H1 (cell line): ENCODE data around the gene MRPL42. TPM values are rescaled to one million over a fixed set of nuclear protein-coding genes. Genes with fewer than 3 reads are reported as not detected.

Source experiments
- CTCF ChIA-PET: fragments of 300-600 bp; sonication (Branson Sonifier 250); formaldehyde crosslinking; loops from one replicate; lab custom pipeline; 2021; ENCODE audit not compliant: partially characterized antibody; lab: Charles Lee
- POLR2A ChIA-PET: fragments of 300-600 bp; sonication (Branson Sonifier 250); formaldehyde crosslinking; loops from one replicate; lab custom pipeline; 2021; ENCODE audit warnings: inconsistent platforms; ENCODE audit not compliant: partially characterized antibody; lab: Charles Lee
- DNase-seq, 2 experiments: peaks; one replicate each; pipeline versions ENCODE4 v3.0.0 to v3.0.0-alpha.2; 2010 to 2022; ENCODE audit warnings: low spot score in 2 of 2, low read depth in 1 of 2, mixed read lengths in 1 of 2
- FAIRE-seq: peaks from 2 replicates; lab custom pipeline; 2011; peaks lifted over from hg19 to GRCh38; lab: Jason Lieb, UNC
- H2AFZ ChIP-seq: 2 replicates; pipeline ENCODE4 v1.8.1; 2012; ENCODE audit warnings: low read length, inconsistent platforms
- H2AK5ac ChIP-seq: 2 replicates; pipeline ENCODE4 v1.6.1; 2013; ENCODE audit warnings: low read depth, low read length
- H2BK120ac ChIP-seq: replicated peaks from 2 replicates; pipeline ENCODE3; 2013; ENCODE audit warnings: low read depth, low read length, inconsistent platforms
- H2BK12ac ChIP-seq: 2 replicates; pipeline ENCODE4 v1.6.1; 2013; ENCODE audit warnings: low read depth, low read length
- H2BK15ac ChIP-seq: 2 replicates; pipeline ENCODE4 v1.6.1; 2013; ENCODE audit warnings: low read length
- H2BK20ac ChIP-seq: 2 replicates; pipeline ENCODE4 v1.6.1; 2013; ENCODE audit warnings: low read length
- H2BK5ac ChIP-seq: 2 replicates; pipeline ENCODE4 v1.6.1; 2013; ENCODE audit warnings: low read depth, low read length
- H3K14ac ChIP-seq: 2 replicates; pipeline ENCODE4 v1.6.1; 2013; ENCODE audit warnings: inconsistent platforms; ENCODE audit not compliant: insufficient read length
- H3K18ac ChIP-seq: 2 replicates; pipeline ENCODE4 v1.6.1; 2013; ENCODE audit warnings: low read length; ENCODE audit errors: extremely low read depth
- H3K23ac ChIP-seq: 2 replicates; pipeline ENCODE4 v1.6.1; 2013; ENCODE audit warnings: inconsistent platforms; ENCODE audit not compliant: insufficient read length
- H3K23me2 ChIP-seq: 2 replicates; pipeline ENCODE4 v1.6.1; 2013; ENCODE audit warnings: low read depth, low read length
- H3K27ac ChIP-seq: 2 replicates; pipeline ENCODE4 v1.6.1; 2011; ENCODE audit warnings: low read depth, low read length, inconsistent platforms
- H3K27me3 ChIP-seq, 4 experiments: replicated peaks in 1 of 4; 1 replicate in 1 of 4; 2 replicates in 3 of 4; pipeline versions ENCODE4 v1.6.1 to v1.8.1; 2011 to 2013; ENCODE audit warnings: low read length in 3 of 4, mild to moderate bottlenecking in 3 of 4, inconsistent platforms in 2 of 4, mixed read lengths in 2 of 4, moderate library complexity in 1 of 4; ENCODE audit not compliant: control insufficient read depth in 3 of 4, insufficient read depth in 3 of 4; ENCODE audit errors: extremely low read depth in 1 of 4
- H3K36me3 ChIP-seq, 4 experiments: 2 replicates each; pipeline versions ENCODE4 v1.6.1 to v1.8.1; 2011 to 2013; ENCODE audit warnings: mild to moderate bottlenecking in 4 of 4, low read length in 3 of 4, moderate library complexity in 2 of 4, control low read depth in 1 of 4, inconsistent platforms in 1 of 4; ENCODE audit not compliant: insufficient read depth in 4 of 4, control insufficient read depth in 2 of 4
- H3K4ac ChIP-seq: replicated peaks from 2 replicates; pipeline ENCODE3; 2013; ENCODE audit warnings: low read length, low read depth, mixed read lengths, inconsistent platforms; ENCODE audit not compliant: insufficient read length
- H3K4me1 ChIP-seq, 4 experiments: replicated peaks in 1 of 4; 1 replicate in 1 of 4; 2 replicates in 3 of 4; pipeline versions ENCODE4 v1.6.1 to v1.8.1; 2011 to 2013; ENCODE audit warnings: low read length in 3 of 4, inconsistent platforms in 2 of 4, mixed read lengths in 1 of 4; ENCODE audit not compliant: insufficient read depth in 4 of 4, control insufficient read depth in 3 of 4
- H3K4me2 ChIP-seq, 2 experiments: 2 replicates each; pipeline versions ENCODE4 v1.6.1 to v1.8.1; 2011 to 2013; ENCODE audit warnings: low read depth in 2 of 2, low read length in 2 of 2, control low read depth in 1 of 2, inconsistent platforms in 1 of 2, mild to moderate bottlenecking in 1 of 2; ENCODE audit not compliant: insufficient read depth in 1 of 2
- H3K4me3 ChIP-seq, 4 experiments: fragments of 200-600, 300-600 bp in 1 of 4; sonication (generic), shearing (Covaris generic), sonication (Bioruptor Twin) in 1 of 4; 2 replicates each; pipeline versions ENCODE4 v1.5.1 to v1.8.1; 2011 to 2016; ENCODE audit warnings: low read length in 4 of 4, low read depth in 3 of 4, control low read depth in 2 of 4, inconsistent platforms in 2 of 4, mild to moderate bottlenecking in 2 of 4, mixed read lengths in 1 of 4, moderate library complexity in 1 of 4; ENCODE audit not compliant: insufficient read depth in 2 of 4; ENCODE audit errors: extremely low read depth in 1 of 4
- H3K56ac ChIP-seq: replicated peaks from 2 replicates; pipeline ENCODE3; 2013; ENCODE audit warnings: low read depth, mild to moderate bottlenecking, mixed read lengths, low read length, inconsistent platforms; ENCODE audit not compliant: insufficient read length
- H3K79me1 ChIP-seq: 2 replicates; pipeline ENCODE4 v1.6.1; 2013; ENCODE audit warnings: low read depth, low read length, control low read depth
- H3K79me2 ChIP-seq, 2 experiments: 2 replicates each; pipeline versions ENCODE4 v1.6.1 to v1.8.1; 2012 to 2013; ENCODE audit warnings: low read length in 2 of 2, mild to moderate bottlenecking in 2 of 2, inconsistent platforms in 1 of 2; ENCODE audit not compliant: insufficient read depth in 2 of 2, control insufficient read depth in 1 of 2
- H3K9ac ChIP-seq, 4 experiments: replicated peaks in 1 of 4; 1 replicate in 1 of 4; 2 replicates in 3 of 4; pipeline versions ENCODE4 v1.6.1 to v1.8.1; 2011 to 2013; ENCODE audit warnings: low read depth in 3 of 4, low read length in 3 of 4, control low read depth in 2 of 4, mild to moderate bottlenecking in 2 of 4, moderate library complexity in 2 of 4, inconsistent platforms in 1 of 4; ENCODE audit errors: extremely low read depth in 1 of 4
- H3K9me3 ChIP-seq, 2 experiments: 2 replicates each; pipeline versions ENCODE4 v1.6.1 to v1.8.1; 2012 to 2013; ENCODE audit warnings: mild to moderate bottlenecking in 2 of 2, moderate library complexity in 2 of 2, control low read depth in 1 of 2, inconsistent platforms in 1 of 2, low read depth in 1 of 2, low read length in 1 of 2, mixed read lengths in 1 of 2; ENCODE audit not compliant: insufficient read depth in 2 of 2
- H4K20me1 ChIP-seq, 2 experiments: replicated peaks in 1 of 2; 2 replicates each; pipeline versions ENCODE3 to v1.8.1; 2011 to 2013; ENCODE audit warnings: inconsistent platforms in 2 of 2, low read length in 2 of 2, mild to moderate bottlenecking in 1 of 2; ENCODE audit not compliant: insufficient read depth in 2 of 2, control insufficient read depth in 1 of 2
- H4K5ac ChIP-seq: 2 replicates; pipeline ENCODE4 v1.6.1; 2013; ENCODE audit warnings: low read length, low read depth, mixed read lengths, inconsistent platforms; ENCODE audit not compliant: insufficient read length
- H4K8ac ChIP-seq: 2 replicates; pipeline ENCODE4 v1.8.0; 2013; ENCODE audit warnings: mild to moderate bottlenecking, moderate library complexity, low read length, inconsistent platforms; ENCODE audit not compliant: insufficient read depth; ENCODE audit errors: extremely low read depth
- H4K91ac ChIP-seq: replicated peaks from 2 replicates; pipeline ENCODE3; 2013; ENCODE audit warnings: low read length, mixed read lengths, inconsistent platforms; ENCODE audit not compliant: insufficient read length
- CREB1 ChIP-seq: IDR thresholded peaks from 2 replicates; pipeline ENCODE4 v1.6.1; 2012; ENCODE audit warnings: inconsistent platforms
- JUN ChIP-seq: IDR thresholded peaks from 2 replicates; pipeline ENCODE4 v1.6.1; 2011; ENCODE audit warnings: low read depth, mild to moderate bottlenecking, improper control_type of control experiment, low read length
- JUND ChIP-seq: IDR thresholded peaks from 2 replicates; pipeline ENCODE4 v1.6.1; 2011; ENCODE audit warnings: mild to moderate bottlenecking, improper control_type of control experiment, low read length
- POLR2A ChIP-seq, 2 experiments: IDR thresholded peaks; 1 replicate in 1 of 2; 2 replicates in 1 of 2; pipeline ENCODE4 v1.6.1; 2011; ENCODE audit warnings: low read depth in 2 of 2, low read length in 2 of 2, mild to moderate bottlenecking in 2 of 2; ENCODE audit errors: control extremely low read depth in 1 of 2
- SAP30 ChIP-seq: fragments of 300-600 bp; sonication (generic); IDR thresholded peaks from 2 replicates; pipeline ENCODE4 v1.7.1; 2012; ENCODE audit warnings: low read length, moderate library complexity, mild to moderate bottlenecking, inconsistent platforms; ENCODE audit not compliant: insufficient read depth, insufficient replicate concordance
- USF2 ChIP-seq: IDR thresholded peaks from 2 replicates; pipeline ENCODE4 v1.6.1; 2011; ENCODE audit warnings: low read length, improper control_type of control experiment
- WGBS, 2 experiments: shearing (Covaris generic) in 1 of 2; methylation state at CpG; one replicate each; pipeline versions ENCODE4 v1.1.6 to v1.1.7; 2013 to 2015; ENCODE audit warnings: low lambda C conversion rate in 2 of 2, mixed read lengths in 2 of 2, inconsistent platforms in 1 of 2, low coverage in 1 of 2, missing lambda C conversion rate in 1 of 2; ENCODE audit not compliant: insufficient replicate concordance in 2 of 2, insufficient coverage in 1 of 2, insufficient read length in 1 of 2; ENCODE audit errors: extremely low coverage in 1 of 2, missing lambda C conversion rate in 1 of 2; 5-methylcytosine and 5-hydroxymethylcytosine counted together
- polyA plus RNA-seq, 7 experiments: library from polyadenylated mRNA; depleted of rRNA in 3 of 7; stranded (reverse) in 5 of 7; unstranded in 2 of 7; fragments of >200 nt in 5 of 7; fragments of 200-250 nt in 2 of 7; gene quantifications; 1 replicate in 5 of 7; 2 replicates in 1 of 7; 4 replicates in 1 of 7; pipeline versions ENCODE4 v1.2.1 to v1.2.3, GENCODE V29; 2011 to 2013; ENCODE audit warnings: missing spikeins in 2 of 7, mixed read lengths in 2 of 7
- total RNA-seq: library from RNA; stranded (reverse); fragmentation: NEBNext Ultra II Directional; extraction: Animal tissue kit (Norgen Biotek cat#: 25700); gene quantifications from 2 replicates; pipeline ENCODE4 v1.2.1, GENCODE V29; 2021

The MRPL42 gene
- total and polyA plus RNA-seq, 2 of the 8 experiments (the other 6 are each of a cell fraction or from before 2014, with no cell fraction given): 110 to 176 TPM

GRCh38 chr12:93541578-93542225, 74.4 kb downstream of the MRPL42 start:
- POLR2A ChIA-PET: no interaction called here
- no peak overlapping the region for H4K5ac ChIP-seq

More at GRCh38 chr12:93541578-93542225, 74.4 kb downstream of the MRPL42 start:
- H3K9ac ChIP-seq: no peak overlapping the region
- no peak for DNase-seq
- no peak overlapping the region for H3K4ac ChIP-seq
- CTCF ChIA-PET: interaction anchor here (1.0 to 2.1 kb wide), 3 partner anchors 18 to 39 kb away, joined by 3 to 7 read pairs (median 3); no protein-coding TSS in a partner anchor
- no peak overlapping the region for H2BK120ac ChIP-seq
- H3K4me2 ChIP-seq: no peak overlapping the region
- H3K79me1 ChIP-seq: no peaks in the 10 kb centered on the region
- H2BK20ac ChIP-seq: no peak overlapping the region
- no peak overlapping the region for H3K14ac ChIP-seq
- H2BK15ac ChIP-seq: no peak overlapping the region
- H3K9me3 ChIP-seq: no peaks in the 10 kb centered on the region
- TF ChIP-seq USF2: no peak
- no peak for TF ChIP-seq JUN
- TF ChIP-seq JUND: no peak
- TF ChIP-seq SAP30: no peak
- no peak for TF ChIP-seq CREB1
- TF ChIP-seq POLR2A (IDR thresholded peaks at IDR 0.05; ENCODE audit: control extremely low read depth in 1 of 2, low read depth in 2 of 2, low read length in 2 of 2): no peak
- H3K4me1 ChIP-seq: peaks cover 0 to 3% (median 0%) of the 10 kb centered on the region in 4 experiments; a peak in 1 of 7 replicates
- H4K8ac ChIP-seq: no peak overlapping the region
- no peak overlapping the region for H2AK5ac ChIP-seq
- H3K23me2 ChIP-seq: no peaks in the 10 kb centered on the region
- H3K79me2 ChIP-seq: no peaks in the 10 kb centered on the region
- H3K56ac ChIP-seq: no peak overlapping the region
- no peak overlapping the region for H2BK12ac ChIP-seq
- WGBS, 2 experiments: 94% methylated on average over 4 of the region's 4 CpGs; no CpG with 5 or more reads in 1 of the 2 experiments
- no peak overlapping the region for H2BK5ac ChIP-seq
- H3K36me3 ChIP-seq: no peaks in the 10 kb centered on the region
- no peaks in the 10 kb centered on the region for H4K20me1 ChIP-seq
- no peaks in the 10 kb centered on the region for H3K27me3 ChIP-seq
- H3K23ac ChIP-seq: no peak overlapping the region
- no peak overlapping the region for H3K4me3 ChIP-seq
- FAIRE-seq: no peak
- no peak overlapping the region for H3K27ac ChIP-seq
- H2AFZ ChIP-seq: no peak overlapping the region
- H3K18ac ChIP-seq: no peak overlapping the region
- no peak overlapping the region for H4K91ac ChIP-seq
